GM12878 (cell line): ENCODE results near the gene ADM. TPM values are rescaled to one million over a fixed set of nuclear protein-coding genes. Genes with fewer than 3 reads are reported as not detected.
A peak's percentile ranks its signal among the peaks of the same experiment; 100 is the strongest.

Experiments
- ATAC-seq: fragments of 200-7000 bp; cut with Tn5 transposase; 3 replicates; pipeline ENCODE4 v1.9.1; 2020; ENCODE audit warnings: mild to moderate bottlenecking, moderate library complexity
- BruUV-seq: library from RNA; stranded (reverse); fragments of 400-500 nt; replicated peaks from 2 replicates; lab custom pipeline; 2021; lab: Mats Ljungman, UMichigan
- CTCF ChIA-PET: fragments of 300-600 bp; sonication (Branson Sonifier 250); formaldehyde crosslinking; extraction: SDS; loops from one replicate; lab custom pipeline; 2021; ENCODE audit warnings: inconsistent platforms; lab: Yijun Ruan, JAX
- POLR2A ChIA-PET: fragments of 350-600 bp; formaldehyde crosslinking; extraction: SDS; loops from one replicate; lab custom pipeline; 2021; ENCODE audit warnings: inconsistent platforms; lab: Charles Lee
- RAD21 ChIA-PET: fragments of 300-600 bp; sonication (Branson Sonifier 250); formaldehyde crosslinking; loops from one replicate; lab custom pipeline; 2023; ENCODE audit warnings: antibody characterized with exemption; ENCODE audit not compliant: unreplicated experiment; lab: Charles Lee
- SMC1A ChIA-PET: fragments of 300-600 bp; sonication (Branson Sonifier 250); formaldehyde crosslinking; loops from one replicate; lab custom pipeline; 2023; ENCODE audit not compliant: unreplicated experiment, uncharacterized antibody; lab: Charles Lee
- DNase-seq: peaks from one replicate; pipeline ENCODE4 v3.0.0-alpha.2; 2011; ENCODE audit warnings: low read depth, low spot score
- FAIRE-seq: peaks from 3 replicates; lab custom pipeline; 2011; peaks lifted over from hg19 to GRCh38; lab: Jason Lieb, UNC
- H2AFZ ChIP-seq: 2 replicates; pipeline ENCODE4 v1.6.0; 2011; ENCODE audit warnings: low read depth, low read length, control low read depth; ENCODE audit not compliant: control insufficient read depth
- H3K27ac ChIP-seq: 2 replicates; pipeline ENCODE4 v1.5.1; 2011; ENCODE audit warnings: control low read depth; ENCODE audit not compliant: control insufficient read depth, insufficient read depth
- H3K27me3 ChIP-seq, 2 experiments: replicated peaks in 1 of 2; 2 replicates each; pipeline versions ENCODE4 v1.6.0 to v1.6.1; 2011; ENCODE audit warnings: low read length in 1 of 2; ENCODE audit not compliant: control insufficient read depth in 2 of 2, insufficient read depth in 2 of 2
- H3K36me3 ChIP-seq, 2 experiments: 2 replicates each; pipeline ENCODE4 v1.5.1; 2011; ENCODE audit warnings: low read length in 1 of 2; ENCODE audit not compliant: control insufficient read depth in 2 of 2, insufficient read depth in 2 of 2
- H3K4me1 ChIP-seq: 2 replicates; pipeline ENCODE4 v1.6.1; 2011; ENCODE audit warnings: mild to moderate bottlenecking, low read length, moderate library complexity, mixed read lengths; ENCODE audit not compliant: control insufficient read depth, insufficient read depth
- H3K4me2 ChIP-seq: 2 replicates; pipeline ENCODE4 v1.6.0; 2011; ENCODE audit warnings: control low read depth; ENCODE audit not compliant: control insufficient read depth, insufficient read depth
- H3K4me3 ChIP-seq: fragments of 200-600 bp; sonication (generic); 2 replicates; pipeline ENCODE4 v1.5.1; 2016
- H3K79me2 ChIP-seq: 2 replicates; pipeline ENCODE4 v1.6.0; 2011; ENCODE audit warnings: low read length; ENCODE audit not compliant: control insufficient read depth, insufficient read depth
- H3K9ac ChIP-seq: 2 replicates; pipeline ENCODE4 v1.8.0; 2011; ENCODE audit warnings: low read length, control low read depth, mixed read lengths; ENCODE audit not compliant: control insufficient read depth, insufficient read depth
- H3K9me3 ChIP-seq: replicated peaks from 3 replicates; pipeline ENCODE4 v1.5.1; 2011; ENCODE audit warnings: mild to moderate bottlenecking, low read length; ENCODE audit not compliant: control insufficient read depth, insufficient read depth
- H4K20me1 ChIP-seq: 2 replicates; pipeline ENCODE4 v1.6.0; 2011; ENCODE audit not compliant: control insufficient read depth, insufficient read depth
- CHD1 ChIP-seq: IDR thresholded peaks from 2 replicates; pipeline ENCODE4 v1.6.1; 2012; ENCODE audit warnings: low read depth, low read length, improper control_type of control experiment
- E4F1 ChIP-seq: fragments of 450-650 bp; IDR thresholded peaks from 2 replicates; pipeline ENCODE4 v1.6.1; 2018; ENCODE audit warnings: borderline replicate concordance, mild to moderate bottlenecking; ENCODE audit not compliant: partially characterized antibody
- HSF1 ChIP-seq: fragments of 150-350 bp; IDR thresholded peaks from 2 replicates; pipeline ENCODE4 v1.6.1; 2014; ENCODE audit warnings: mild to moderate bottlenecking, low read depth, low read length
- IKZF1 ChIP-seq: fragments of 450-650 bp; conservative IDR thresholded peaks from 2 replicates; pipeline ENCODE4 v1.6.1; 2017; ENCODE audit warnings: antibody characterized with exemption, mild to moderate bottlenecking
- JUND ChIP-seq: IDR thresholded peaks from 2 replicates; pipeline ENCODE4 v1.6.1; 2012; ENCODE audit warnings: low read depth, mild to moderate bottlenecking, low read length, improper control_type of control experiment, moderate library complexity
- MTA3 ChIP-seq: IDR thresholded peaks from 2 replicates; pipeline ENCODE4 v1.6.1; 2012; ENCODE audit warnings: low read length, inconsistent platforms, borderline replicate concordance
- MYB ChIP-seq: fragments of 150-350 bp; IDR thresholded peaks from 2 replicates; pipeline ENCODE4 v1.6.1; 2014; ENCODE audit warnings: mild to moderate bottlenecking, low read depth, low read length, borderline replicate concordance
- RB1 ChIP-seq: fragments of 450-650 bp; formaldehyde crosslinking; IDR thresholded peaks from 2 replicates; pipeline ENCODE4 v1.6.1; 2017; ENCODE audit warnings: mild to moderate bottlenecking, borderline replicate concordance
- WGBS: methylation state at CpG from one replicate; pipeline ENCODE4 v1.1.6; 2016; ENCODE audit warnings: low lambda C conversion rate; ENCODE audit not compliant: insufficient replicate concordance, insufficient coverage; ENCODE audit errors: missing lambda C conversion rate; 5-methylcytosine and 5-hydroxymethylcytosine counted together
- in situ Hi-C: fragments of 300-500 bp; cut with MboI; formaldehyde crosslinking; loops from 9 replicates; pipeline ENCODE4 v1.14.3; 2018; ENCODE audit warnings: mixed read lengths
- intact Hi-C: fragments of 100-400 bp; cut with micrococcal nuclease; formaldehyde crosslinking; loops from one replicate; pipeline ENCODE4 v1.14.2; 2022; ENCODE audit not compliant: unreplicated experiment
- polyA plus RNA-seq, 11 experiments: library from polyadenylated mRNA; depleted of rRNA in 4 of 11; unstranded in 6 of 11; stranded (reverse) in 5 of 11; fragments of >200 nt; fragmentation: Nextera tagmentation in 4 of 11; fragmentation: Illumina TruSeq in 1 of 11; extraction: Ambion mirVana in 4 of 11; extraction: Trizol in 1 of 11; gene quantifications; 1 replicate in 1 of 11; 2 replicates in 10 of 11; pipeline versions ENCODE4 v1.2.1 to v1.2.3, GENCODE V29; 2011 to 2016; ENCODE audit warnings: inconsistent platforms in 2 of 11, missing spikeins in 2 of 11, low read depth in 1 of 11
- total RNA-seq, 4 experiments: library from RNA; depleted of rRNA in 3 of 4; stranded (reverse); fragments of >200 nt in 3 of 4; fragmentation: Illumina TruSeq in 1 of 4; extraction: Trizol in 1 of 4; gene quantifications; 2 replicates each; pipeline versions ENCODE4 v1.2.1 to v1.2.3, GENCODE V29; 2013 to 2021
- TF ChIP-seq, protein P1 (sequence below): IDR thresholded peaks from 2 replicates; pipeline ENCODE4 v1.6.1; 2012; ENCODE audit warnings: low read length, inconsistent platforms
- TF ChIP-seq, protein P2 (sequence below): fragments of 450-650 bp; formaldehyde crosslinking; IDR thresholded peaks from 2 replicates; pipeline ENCODE4 v1.4.0; 2020; ENCODE audit warnings: mild to moderate bottlenecking, moderate library complexity

Gene ADM
- total and polyA plus RNA-seq, 10 of the 15 experiments (the other 5 are each of a cell fraction or from before 2014, with no cell fraction given): 0.11 to 4.2 (median 0.21) TPM; not detected in 7

GRCh38 chr11:10294290-10294953, 10.5 kb upstream of the ADM start (continued):
- no peak for TF ChIP-seq E4F1
- TF ChIP-seq, protein P1, sequence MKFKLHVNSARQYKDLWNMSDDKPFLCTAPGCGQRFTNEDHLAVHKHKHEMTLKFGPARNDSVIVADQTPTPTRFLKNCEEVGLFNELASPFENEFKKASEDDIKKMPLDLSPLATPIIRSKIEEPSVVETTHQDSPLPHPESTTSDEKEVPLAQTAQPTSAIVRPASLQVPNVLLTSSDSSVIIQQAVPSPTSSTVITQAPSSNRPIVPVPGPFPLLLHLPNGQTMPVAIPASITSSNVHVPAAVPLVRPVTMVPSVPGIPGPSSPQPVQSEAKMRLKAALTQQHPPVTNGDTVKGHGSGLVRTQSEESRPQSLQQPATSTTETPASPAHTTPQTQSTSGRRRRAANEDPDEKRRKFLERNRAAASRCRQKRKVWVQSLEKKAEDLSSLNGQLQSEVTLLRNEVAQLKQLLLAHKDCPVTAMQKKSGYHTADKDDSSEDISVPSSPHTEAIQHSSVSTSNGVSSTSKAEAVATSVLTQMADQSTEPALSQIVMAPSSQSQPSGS: no peak
- TF ChIP-seq CHD1: no peak
- no peak for TF ChIP-seq IKZF1

DNA sequence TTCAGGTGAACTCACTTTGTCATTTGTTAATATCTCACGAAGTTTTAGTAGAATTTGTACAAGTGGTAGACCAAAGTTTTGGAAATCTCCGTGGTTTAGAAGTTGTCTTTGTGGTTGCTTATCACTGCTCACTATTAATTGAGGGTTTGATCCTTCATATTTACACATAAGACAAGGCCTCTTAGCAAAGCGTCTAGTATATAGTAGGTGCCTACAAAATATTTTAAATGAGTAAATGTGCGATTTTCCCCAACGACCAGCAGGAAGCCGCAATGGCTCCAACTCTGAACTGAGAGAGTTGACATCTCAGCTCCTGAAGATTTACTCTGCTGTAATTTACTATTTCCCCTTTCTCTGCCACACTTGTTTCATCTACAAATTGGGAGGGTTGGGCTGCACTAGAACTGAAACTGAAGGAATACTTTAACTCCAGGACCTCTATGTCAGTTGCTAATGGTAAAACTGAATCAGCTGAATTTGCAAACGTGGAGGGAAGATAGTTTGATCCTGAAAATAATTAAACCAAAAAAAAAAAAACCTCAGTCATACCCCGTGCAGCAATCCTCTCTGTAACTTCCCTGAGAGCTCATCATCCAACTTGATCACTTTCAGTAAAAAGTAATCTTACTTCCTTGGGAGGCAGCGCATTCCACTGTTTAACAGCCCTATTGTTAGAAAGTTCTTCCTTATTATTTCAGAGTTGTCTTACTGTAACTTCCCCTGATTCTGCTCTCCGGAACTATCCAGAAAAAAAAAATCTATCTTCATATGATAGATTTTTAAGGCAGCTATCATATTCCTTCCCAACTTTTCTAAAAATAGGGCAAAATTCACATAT, 9.6 kb upstream of the ADM start:
- in situ Hi-C loops (loop anchor here (10.0 kb wide), 1 partner anchor 530 kb away; no protein-coding TSS in a partner anchor), intact Hi-C loops (no loop called here)
- ChIA-PET CTCF (interaction anchor here (1.3 to 1.7 kb wide), 3 partner anchors 9 to 322 kb away, joined by 5 to 6 read pairs (median 5); partner anchors contain the start of gene ADM), SMC1A (interaction anchor here (0.8 to 0.9 kb wide), 2 partner anchors 9 to 15 kb away, joined by 3 to 4 read pairs; no protein-coding TSS in a partner anchor), POLR2A (no interaction called here), RAD21 (interaction anchor here (1.6 kb wide), 1 partner anchor 22 kb away, joined by 3 read pairs; no protein-coding TSS in a partner anchor)
- Histone ChIP-seq H3K9ac (no peak overlapping the region), H3K27me3 (peaks cover 8 to 27% of the 10 kb centered on the region in 2 experiments), H3K9me3 (no peaks in the 10 kb centered on the region), H3K79me2 (no peaks in the 10 kb centered on the region), H4K20me1 (no peaks in the 10 kb centered on the region), H3K4me3 (no peak overlapping the region), H3K4me2 (peak overlapping the region; percentile 64; the same call in 1 of the 2 replicates), H2AFZ (no peak overlapping the region), H3K4me1 (peaks cover 18% of the 10 kb centered on the region), H3K27ac (no peak overlapping the region), H3K36me3 (no peaks in the 10 kb centered on the region)
- DNase-seq: no peak
- no TSS peak for BruUV-seq
- 5% methylated on average over 10 of the region's 10 CpGs for WGBS
- FAIRE-seq: no peak
- no peak for ATAC-seq
- TF ChIP-seq, protein P2, sequence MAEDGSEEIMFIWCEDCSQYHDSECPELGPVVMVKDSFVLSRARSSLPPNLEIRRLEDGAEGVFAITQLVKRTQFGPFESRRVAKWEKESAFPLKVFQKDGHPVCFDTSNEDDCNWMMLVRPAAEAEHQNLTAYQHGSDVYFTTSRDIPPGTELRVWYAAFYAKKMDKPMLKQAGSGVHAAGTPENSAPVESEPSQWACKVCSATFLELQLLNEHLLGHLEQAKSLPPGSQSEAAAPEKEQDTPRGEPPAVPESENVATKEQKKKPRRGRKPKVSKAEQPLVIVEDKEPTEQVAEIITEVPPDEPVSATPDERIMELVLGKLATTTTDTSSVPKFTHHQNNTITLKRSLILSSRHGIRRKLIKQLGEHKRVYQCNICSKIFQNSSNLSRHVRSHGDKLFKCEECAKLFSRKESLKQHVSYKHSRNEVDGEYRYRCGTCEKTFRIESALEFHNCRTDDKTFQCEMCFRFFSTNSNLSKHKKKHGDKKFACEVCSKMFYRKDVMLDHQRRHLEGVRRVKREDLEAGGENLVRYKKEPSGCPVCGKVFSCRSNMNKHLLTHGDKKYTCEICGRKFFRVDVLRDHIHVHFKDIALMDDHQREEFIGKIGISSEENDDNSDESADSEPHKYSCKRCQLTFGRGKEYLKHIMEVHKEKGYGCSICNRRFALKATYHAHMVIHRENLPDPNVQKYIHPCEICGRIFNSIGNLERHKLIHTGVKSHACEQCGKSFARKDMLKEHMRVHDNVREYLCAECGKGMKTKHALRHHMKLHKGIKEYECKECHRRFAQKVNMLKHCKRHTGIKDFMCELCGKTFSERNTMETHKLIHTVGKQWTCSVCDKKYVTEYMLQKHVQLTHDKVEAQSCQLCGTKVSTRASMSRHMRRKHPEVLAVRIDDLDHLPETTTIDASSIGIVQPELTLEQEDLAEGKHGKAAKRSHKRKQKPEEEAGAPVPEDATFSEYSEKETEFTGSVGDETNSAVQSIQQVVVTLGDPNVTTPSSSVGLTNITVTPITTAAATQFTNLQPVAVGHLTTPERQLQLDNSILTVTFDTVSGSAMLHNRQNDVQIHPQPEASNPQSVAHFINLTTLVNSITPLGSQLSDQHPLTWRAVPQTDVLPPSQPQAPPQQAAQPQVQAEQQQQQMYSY (CRISPR knock-in tag): no peak
- TF ChIP-seq MYB (no peak), MTA3 (no peak), JUND (no peak), HSF1 (no peak), RB1 (no peak)
